HL-60 (cell line): ENCODE data around the gene PRCD.

Experiments
- CTCF ChIP-seq: IDR thresholded peaks from one replicate; pipeline ENCODE4 v1.5.1; 2011; ENCODE audit warnings: low read length, control low read depth, inconsistent platforms; ENCODE audit not compliant: insufficient read depth
- SPI1 ChIP-seq: IDR thresholded peaks from 2 replicates; pipeline ENCODE4 v1.6.1; 2012; ENCODE audit warnings: low read depth, mild to moderate bottlenecking, borderline replicate concordance

GRCh38 chr17:76495663-76496400, 44.0 kb upstream of the PRCD start:
- TF ChIP-seq CTCF (no peak), SPI1 (no peak)
